ENCODE measurements around the gene PLCB1.
"Not testable (repeated sequence)": the region's sequence is repeated elsewhere in the genome, so short reads cannot be mapped to it uniquely, and the experiment has no call there.

The PLCB1 gene

DNA sequence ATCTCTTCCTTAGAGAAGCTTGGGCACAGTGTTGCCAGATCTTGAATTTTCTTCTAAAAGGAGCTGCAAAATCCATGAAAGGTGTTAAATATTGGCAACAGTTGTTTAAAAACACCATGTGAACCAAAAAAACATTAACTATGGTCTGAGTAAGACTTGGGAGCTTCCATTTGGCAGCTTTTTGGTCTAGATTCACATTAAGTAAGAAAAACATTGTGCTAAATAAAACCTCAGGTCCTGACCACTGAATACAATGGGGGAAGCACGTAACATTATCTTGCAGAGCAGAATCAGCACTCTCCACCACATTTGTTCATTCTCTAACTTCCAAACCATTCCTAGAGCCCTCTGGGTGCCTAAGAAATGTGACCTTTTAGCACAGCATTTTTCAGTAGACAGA, 499.2 kb downstream of the PLCB1 start:
- in situ Hi-C loops (cut with MboI; ENCODE audit: low sequenced_read_pairs), result no loop called here

DNA sequence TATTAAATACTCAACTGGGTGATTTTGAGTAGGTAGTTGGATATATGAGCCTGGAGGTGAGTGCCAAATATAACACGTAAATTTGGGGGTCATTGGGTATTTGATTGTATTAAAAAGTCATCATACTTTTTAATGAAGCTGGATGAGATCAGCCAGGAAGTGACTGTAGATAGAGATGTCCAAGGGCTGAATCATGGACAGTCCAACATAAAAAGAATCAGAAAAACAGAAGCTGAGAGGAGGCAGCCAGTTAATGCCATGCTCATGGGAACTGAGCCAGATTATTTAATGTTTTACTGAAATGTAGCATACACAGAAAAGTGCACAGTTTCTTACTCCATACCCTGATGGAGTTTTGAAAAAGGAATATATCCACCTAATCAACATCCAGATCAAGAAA, 501.3 kb downstream of the PLCB1 start:
- in situ Hi-C loops (cut with MboI; ENCODE audit: low sequenced_read_pairs), result no loop called here

DNA sequence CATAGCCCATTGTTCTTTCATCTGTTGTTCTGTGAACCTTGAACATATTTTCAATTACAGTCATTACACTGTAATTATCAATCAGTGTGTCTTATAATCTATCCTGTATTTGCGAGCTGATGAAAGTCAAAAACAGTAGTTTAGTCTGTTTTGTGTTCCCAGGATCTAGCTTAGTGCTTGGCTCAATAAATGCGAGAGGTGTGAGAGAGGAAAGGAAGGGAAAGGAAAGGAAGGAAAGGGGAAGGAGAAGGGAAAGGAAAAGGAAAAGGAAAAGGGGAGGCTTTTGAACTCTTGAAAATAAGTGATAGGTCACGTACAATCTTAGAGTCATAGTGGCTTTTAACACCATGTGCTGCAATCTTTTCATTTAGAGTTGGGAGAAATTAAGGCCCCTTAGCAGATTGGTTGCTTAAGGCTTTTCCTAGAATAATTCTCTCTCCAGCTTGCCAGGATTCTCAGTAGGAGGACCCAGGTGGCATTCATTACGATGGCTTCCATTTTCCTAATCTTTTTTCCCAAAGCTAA, 503.0 kb downstream of the PLCB1 start:
- in situ Hi-C loops (cut with MboI; ENCODE audit: low sequenced_read_pairs), result no loop called here

DNA sequence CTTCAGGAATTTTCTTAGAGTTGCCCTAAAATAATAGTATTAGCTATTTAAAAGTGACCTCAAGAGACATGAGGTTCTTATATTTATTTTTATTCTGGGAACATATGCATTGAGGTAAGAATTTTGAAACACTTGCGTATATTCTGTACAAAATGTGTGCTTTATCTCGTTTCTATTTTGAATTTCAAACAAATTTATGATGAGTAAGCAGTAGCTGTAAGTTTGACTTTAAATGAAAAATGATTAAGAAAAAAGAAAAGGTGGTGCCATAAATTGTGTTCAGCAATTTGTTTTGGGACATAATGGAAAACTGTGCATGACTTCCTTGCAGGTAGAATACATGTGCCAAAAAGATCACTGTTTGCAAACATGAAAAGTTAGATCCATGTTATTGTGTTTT, 503.8 kb downstream of the PLCB1 start:
- in situ Hi-C loops (cut with MboI; ENCODE audit: low sequenced_read_pairs), result no loop called here

DNA sequence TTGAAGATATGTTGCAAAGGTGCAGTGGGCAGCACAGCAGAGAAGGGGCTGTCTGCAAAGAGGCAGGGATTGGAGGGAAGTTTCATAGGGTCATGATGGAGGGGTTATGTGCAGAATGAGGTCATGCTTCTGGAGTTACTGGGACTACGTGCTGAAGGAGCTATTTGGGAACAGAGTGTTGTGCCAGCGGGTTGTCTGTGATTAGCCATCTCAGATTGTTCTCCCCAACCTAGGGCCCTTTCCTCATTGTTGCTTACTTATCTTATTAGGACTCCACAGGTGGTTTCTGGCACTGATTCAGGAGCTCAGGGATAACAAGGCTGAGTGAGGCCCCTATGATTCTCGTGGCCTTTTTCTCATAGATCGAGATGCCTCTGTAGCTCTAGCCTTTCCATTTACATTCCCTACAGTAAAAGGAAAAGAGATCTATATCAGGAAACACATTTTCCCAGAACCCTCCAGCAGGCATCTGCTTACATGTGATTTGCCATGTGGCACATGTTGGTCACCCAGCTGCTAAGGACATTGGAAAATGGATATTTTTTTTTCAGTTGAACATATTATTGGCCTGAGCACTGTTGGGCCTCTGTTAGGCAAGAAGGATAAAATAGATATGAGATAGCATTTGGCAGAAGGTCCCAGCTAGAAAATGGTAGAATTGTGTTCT, 507.2 kb downstream of the PLCB1 start:
- in situ Hi-C loops (cut with MboI; ENCODE audit: low sequenced_read_pairs), result no loop called here

DNA sequence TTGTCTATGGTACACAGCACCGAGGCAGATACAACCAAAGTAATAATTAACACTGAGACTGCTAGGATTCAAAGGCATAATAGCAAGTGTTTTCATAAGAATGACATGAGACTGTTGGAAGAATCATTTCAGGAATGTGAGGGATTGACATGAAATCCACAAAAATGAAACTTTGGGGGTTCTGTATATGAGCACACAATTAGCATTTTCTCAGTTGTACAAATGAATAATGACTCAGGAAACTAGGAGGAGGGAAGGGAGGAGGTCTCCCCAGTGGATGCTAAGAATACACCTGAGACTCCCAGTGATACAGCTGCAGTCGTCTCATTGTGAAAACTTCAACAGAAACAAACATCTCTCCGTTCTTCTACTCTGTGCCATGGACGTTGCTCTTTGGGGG, 508.4 kb downstream of the PLCB1 start:
- in situ Hi-C loops (cut with MboI; ENCODE audit: low sequenced_read_pairs), result no loop called here

DNA sequence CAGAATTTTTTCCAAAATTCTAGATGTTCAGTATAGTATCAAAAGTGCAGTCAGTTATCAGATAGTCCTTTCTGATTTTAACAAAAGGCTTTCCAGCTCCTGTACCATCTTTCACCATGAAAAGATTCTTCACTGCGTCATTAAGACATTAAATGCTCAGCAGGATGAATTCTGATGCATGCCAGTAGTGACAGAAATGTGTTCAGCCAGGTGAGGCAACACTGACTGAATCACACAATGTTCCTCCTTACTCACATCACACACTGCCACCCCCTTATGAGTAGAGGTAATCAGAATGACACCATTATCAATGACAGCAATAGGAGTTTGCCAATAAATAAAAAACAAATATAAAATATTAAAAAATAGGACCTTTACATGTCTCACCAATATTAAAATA, 510.2 kb downstream of the PLCB1 start:
- in situ Hi-C loops (cut with MboI; ENCODE audit: low sequenced_read_pairs), result no loop called here

DNA sequence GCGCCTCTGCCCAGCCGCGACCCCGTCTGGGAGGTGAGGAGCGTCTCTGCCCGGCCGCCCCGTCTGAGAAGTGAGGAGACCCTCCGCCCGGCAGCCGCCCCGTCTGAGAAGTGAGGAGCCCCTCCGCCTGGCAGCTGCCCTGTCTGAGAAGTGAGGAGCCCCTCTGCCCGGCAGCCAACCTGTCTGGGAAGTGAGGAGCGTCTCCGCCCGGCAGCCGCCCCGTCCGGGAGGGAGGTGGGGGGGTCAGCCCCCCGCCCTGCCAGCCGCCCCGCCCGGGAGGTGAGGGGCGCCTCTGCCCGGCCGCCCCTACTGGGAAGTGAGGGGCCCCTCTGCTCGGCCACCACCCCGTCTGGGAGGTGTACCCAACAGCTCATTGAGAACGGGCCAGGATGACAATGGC, 512.4 kb downstream of the PLCB1 start:
- in situ Hi-C loops (cut with MboI; ENCODE audit: low sequenced_read_pairs), result not testable (repeated sequence)

DNA sequence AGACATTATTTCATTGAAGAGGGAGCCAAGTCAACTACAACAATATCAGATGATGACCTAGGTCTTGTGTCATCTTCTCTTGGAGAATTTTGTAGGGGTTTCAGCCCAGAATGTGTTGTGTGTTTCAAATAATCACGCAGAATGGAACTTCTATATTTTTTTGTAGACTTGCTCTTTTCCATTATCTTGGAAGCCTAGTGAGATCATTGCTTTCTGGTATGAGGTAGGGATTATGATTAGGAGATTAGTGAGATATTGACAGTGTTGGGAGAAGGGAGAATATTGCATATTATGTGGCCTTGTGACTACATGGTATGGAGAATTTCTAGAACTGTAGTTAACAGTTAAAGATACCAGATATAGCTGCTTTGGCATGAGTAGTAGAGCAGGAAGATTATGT, 513.3 kb downstream of the PLCB1 start:
- in situ Hi-C loops (cut with MboI; ENCODE audit: low sequenced_read_pairs), result no loop called here

DNA sequence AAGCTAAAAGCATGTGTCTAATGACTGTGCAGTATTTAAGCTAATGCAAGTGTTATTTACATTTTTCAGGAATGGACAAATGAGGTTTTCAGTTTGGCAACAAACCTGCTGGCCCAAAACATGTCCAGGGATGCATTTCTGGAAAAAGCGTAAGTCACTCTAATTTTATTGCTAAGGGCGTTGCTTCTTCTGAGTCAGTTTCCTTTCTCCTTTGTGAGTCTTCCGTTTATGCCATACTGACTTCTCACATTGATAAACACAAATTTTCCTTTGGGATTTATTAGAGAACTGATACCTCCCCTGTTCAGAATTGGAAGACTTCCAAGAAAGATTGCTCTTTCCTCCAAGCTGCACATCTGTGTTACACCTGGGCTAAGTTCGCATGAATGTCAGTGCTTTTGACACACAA, 514.0 kb downstream of the PLCB1 start:
- in situ Hi-C loops (cut with MboI; ENCODE audit: low sequenced_read_pairs), result no loop called here

DNA sequence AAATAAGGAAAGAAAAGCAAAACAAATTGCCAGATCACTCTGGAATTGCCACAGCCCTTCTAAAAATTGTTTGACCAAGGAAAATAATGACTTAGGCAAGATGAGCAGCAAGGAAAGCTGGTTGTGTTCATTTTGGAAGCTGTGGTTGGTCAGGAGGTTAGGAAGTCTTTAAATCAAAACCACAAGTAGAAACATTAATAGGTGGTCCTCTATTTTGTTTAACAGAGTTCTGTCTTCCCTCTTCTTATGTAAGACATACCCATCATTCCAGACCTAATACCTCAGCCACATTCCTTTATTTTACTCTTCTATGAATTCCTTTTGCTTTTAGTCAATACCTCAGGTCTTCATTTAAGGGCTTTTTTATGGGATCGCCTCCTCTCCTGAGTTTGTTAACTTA, 514.6 kb downstream of the PLCB1 start:
- in situ Hi-C loops (cut with MboI; ENCODE audit: low sequenced_read_pairs), result no loop called here

DNA sequence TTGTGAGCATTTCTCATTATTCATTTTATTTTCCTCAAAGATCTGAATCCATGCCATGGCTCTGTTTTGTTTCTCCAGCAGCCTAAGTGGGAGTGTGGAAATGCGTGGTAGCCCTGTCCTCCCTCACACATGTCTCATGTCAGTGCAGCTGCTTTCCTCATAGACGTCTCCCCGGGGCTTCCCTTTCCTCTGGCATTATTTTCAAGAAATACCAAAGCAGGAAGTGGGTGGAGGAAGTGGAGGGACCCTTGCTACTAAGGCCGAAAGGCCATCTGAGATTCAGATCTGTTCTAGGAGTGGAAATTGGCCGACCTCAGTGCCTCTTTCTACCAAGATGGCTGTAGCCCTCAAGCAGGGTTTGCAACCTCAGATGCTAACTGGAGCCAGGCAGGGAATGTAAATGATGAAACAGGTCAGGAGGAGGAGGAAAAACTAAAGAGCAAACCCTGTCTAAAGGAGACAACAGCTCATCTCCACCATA, 515.9 kb downstream of the PLCB1 start:
- in situ Hi-C loops (cut with MboI; ENCODE audit: low sequenced_read_pairs), result no loop called here

DNA sequence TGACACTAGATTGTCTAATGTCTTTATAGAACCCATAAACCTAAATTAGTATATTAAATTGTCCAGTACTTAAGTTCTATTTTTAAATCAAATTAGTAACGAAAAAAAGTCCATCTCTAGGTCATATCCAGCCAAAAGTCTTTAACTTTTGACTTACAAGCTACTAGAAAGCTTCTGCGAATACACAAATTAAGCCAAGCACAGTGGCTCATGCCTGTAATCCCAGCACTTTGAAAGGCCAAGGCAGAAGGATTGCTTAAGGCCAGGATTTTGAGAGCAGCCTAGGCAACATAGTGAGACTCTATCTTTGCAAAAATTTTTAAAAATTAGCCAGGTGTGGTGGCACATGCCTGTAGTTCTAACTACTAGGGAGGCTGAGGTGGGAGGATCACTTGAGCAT, 516.4 kb downstream of the PLCB1 start:
- in situ Hi-C loops (cut with MboI; ENCODE audit: low sequenced_read_pairs), result no loop called here

DNA sequence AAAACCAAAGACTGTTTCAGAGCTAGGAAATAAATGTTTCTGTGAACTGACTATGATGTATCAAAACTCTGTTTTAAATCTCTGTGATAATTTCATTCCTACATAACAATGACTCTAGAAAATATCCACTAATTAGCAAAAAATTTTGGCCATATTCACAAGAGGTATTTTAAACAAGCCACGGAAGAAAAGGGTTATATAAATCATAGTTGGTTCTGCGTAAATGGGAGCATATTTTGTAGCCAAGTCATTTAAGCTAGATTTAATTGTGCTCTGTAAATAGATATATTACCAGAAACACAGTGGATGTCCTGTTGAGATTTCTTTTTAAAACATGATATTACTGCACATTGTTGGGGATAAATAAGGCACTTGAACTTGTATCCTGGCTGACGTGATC, 520.3 kb downstream of the PLCB1 start:
- in situ Hi-C loops (cut with MboI; ENCODE audit: low sequenced_read_pairs), result no loop called here

DNA sequence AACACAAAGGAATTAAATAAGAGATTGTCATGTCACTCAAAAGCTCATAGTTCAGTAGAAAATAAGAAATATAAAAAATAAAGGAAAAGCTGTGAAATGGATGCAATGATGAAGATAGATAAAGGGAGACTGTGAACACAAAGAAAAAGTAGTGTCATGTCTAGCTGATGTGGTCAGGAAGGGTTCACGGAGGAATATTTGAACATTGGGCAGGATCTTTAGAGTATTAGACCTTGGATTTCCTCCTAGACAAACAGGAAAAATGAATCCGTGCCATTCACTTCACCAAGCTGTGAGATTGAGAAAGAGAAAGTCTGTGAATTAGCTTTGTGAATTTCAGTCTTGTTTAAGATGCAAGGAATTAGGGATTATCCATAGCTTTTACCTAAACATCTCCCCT, 522.4 kb downstream of the PLCB1 start:
- in situ Hi-C loops (cut with MboI; ENCODE audit: low sequenced_read_pairs), result no loop called here

DNA sequence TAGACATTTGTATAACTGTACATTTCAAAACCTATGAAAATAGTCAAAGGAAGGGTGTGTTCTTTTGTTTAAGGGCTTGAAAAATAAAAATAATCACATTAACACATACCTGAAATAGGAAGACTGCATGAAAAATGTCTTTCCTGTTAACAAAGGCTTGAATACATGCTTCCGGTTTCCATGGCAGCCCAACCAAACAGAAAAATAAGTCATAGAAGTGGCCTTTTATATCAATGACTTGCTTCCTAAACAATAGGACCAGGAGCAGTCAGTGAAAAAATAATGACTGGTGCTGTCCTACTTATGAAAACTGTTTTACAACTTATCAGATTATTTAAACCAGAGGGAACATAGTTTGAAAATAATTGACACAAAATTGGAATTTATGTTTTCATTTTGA, 524.3 kb downstream of the PLCB1 start:
- in situ Hi-C loops (cut with MboI; ENCODE audit: low sequenced_read_pairs), result no loop called here

DNA sequence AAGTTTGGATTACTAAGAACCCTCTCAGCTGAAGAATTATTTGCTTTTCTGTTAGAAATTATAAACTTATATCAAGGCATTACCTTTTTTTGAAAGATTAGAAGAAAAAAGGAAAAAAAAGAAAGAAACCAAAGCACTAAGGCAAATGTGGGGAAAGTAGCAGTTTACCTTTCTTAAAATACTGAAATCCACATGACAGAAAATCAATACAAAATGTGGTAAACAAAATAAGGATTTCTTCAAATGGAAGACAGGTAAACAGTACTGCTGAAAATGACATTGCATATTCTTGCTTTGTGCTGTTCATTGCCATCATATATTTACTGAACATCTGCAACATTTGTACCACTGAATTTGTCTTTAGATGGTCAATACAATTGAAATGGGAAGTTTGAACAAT, 525.6 kb downstream of the PLCB1 start:
- in situ Hi-C loops (cut with MboI; ENCODE audit: low sequenced_read_pairs), result no loop called here

DNA sequence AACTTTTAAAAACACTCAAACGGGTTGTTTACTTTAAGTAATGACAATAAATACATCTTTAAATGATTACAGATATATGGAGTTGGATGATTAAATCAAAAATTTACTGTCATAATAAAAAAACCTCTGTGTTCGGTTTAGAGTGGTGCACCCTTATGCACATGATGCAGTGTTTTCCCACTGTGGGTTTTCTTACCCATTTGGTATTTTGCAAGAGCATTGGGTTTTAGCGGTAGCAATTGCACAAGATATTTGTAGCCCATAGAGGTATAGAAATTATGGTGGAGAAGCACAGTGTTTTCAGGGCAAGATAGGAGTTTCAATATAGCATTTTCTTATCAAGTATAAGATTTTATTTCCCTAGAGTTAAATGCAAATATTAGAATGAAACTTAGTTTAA, 526.0 kb downstream of the PLCB1 start:
- in situ Hi-C loops (cut with MboI; ENCODE audit: low sequenced_read_pairs), result no loop called here

DNA sequence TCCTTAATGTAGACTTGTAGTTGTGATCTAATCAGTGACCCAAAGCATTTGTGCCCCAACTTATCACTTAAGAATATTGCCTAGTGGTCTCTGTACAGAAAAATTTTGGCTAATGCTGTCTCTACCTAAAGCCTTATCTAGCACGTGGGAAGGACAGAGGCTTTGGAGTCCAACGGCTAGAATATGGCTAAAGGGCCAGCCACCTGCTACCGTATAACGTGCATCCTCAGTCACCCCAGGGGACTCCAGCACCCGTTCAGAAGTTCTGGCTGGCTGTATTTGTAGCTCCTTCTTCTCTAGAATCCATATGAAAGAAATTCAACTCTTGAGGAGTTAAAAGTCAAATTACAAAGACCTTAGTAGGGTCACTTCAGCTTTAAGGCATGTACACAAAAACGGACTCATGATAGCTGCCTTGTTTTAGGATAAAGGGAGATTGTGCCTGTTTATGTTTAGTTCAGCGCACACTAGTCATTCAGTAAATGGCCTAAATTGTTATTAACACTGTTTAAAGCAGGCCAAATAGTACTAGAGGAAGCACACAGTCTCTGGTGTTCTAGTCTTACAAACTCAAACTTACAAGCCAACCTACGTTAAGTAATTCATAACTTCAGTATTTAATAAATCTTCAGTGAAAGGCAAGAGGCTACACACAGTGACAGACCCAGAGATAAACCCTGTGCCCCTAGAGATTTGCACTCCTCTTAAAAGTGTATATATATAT, 529.3 kb downstream of the PLCB1 start:
- in situ Hi-C loops (cut with MboI; ENCODE audit: low sequenced_read_pairs), result no loop called here

DNA sequence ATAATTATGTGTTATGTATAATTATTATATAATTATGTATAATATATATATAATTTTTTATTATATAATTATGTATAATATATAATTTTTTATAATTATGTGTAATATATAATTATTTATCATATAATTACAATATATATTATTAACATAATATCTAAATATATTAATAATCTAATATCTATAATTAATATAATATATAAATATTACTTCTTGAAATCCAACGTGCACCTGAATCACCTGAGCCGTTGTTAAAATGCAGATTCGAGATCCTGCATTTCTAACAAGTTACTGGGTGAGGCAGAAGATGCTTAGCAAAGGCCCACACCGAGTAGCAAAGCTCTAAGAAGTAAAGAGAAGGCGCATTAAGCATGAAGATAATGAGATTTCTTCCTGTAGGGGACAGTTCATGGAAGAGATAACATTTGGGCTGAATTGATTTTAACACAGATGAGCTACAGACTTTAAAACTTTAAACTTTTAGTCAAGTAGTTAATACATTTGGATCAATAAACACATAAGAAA, 530.4 kb downstream of the PLCB1 start:
- in situ Hi-C loops (cut with MboI; ENCODE audit: low sequenced_read_pairs), result no loop called here

DNA sequence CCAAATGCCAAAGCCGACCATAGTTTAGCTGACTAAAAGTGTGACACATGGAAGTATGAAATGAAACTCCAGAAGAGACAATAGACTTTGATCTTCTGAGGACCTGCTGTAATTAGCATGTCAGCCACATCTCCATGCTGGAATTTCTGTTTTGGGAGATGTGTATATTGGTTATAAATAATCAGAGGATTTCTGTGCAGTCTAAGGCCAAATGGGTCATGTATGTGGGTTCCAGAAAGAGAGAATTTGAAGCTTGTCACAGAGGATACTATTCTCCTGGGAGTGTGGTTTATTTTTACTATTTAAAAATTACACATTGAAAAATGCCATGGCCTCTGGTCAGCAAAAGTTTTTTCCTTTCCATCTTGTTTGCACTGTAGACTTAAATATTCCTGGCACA, 531.4 kb downstream of the PLCB1 start:
- in situ Hi-C loops (cut with MboI; ENCODE audit: low sequenced_read_pairs), result no loop called here

DNA sequence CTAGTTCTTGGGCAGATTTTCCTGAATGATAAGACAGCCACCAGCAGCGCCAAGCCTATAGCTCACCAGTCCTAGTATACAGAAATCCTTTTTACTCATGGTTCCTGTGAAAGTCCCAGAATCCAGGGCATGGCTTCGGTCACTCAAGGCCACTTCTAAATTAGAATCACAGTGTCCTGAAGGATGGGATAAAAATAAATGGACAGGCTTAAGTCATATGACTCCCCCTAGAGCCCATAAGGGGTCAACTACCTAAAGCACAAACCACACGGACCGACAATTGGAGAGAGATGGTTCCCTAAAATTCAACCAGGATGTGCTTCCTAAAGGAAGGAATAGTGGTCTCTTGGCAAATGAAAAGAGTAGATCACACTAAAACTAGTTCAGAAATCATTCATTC, 532.7 kb downstream of the PLCB1 start:
- in situ Hi-C loops (cut with MboI; ENCODE audit: low sequenced_read_pairs), result no loop called here

All from HL-60/S4 treated with phorbol 12-myristate 13-acetate at 8.2 ng/mL for 4 days and 3 days (cell line).